Omental fat pad (tissue), 4 donors: Measurements from ENCODE around the gene ALG12. TPM values are rescaled to one million over a fixed set of nuclear protein-coding genes. Genes with fewer than 3 reads are reported as not detected.

Source experiments
- ATAC-seq: fragments of 150-250 bp; one replicate; pipeline ENCODE4 v1.9.1; 2016; ENCODE audit warnings: mild to moderate bottlenecking, moderate library complexity; ENCODE audit not compliant: low FRiP score
- DNase-seq: peaks from one replicate; pipeline ENCODE4 v3.0.0-alpha.2; 2019; ENCODE audit warnings: low spot score
- CTCF ChIP-seq, 3 donors: fragments of 450-650 bp; IDR thresholded peaks; one replicate each; pipeline ENCODE4 v1.5.1; 2016 to 2017; ENCODE audit warnings: antibody characterized with exemption in 3 of 3, mild to moderate bottlenecking in 3 of 3, moderate library complexity in 2 of 3
- total RNA-seq, 4 donors: library from RNA; depleted of rRNA; stranded (reverse); fragments of >200 nt; gene quantifications; one replicate each; pipeline ENCODE4 v1.1.0, GENCODE V29; 2016

The ALG12 gene
- total RNA-seq, 4 donors from 2014 or later: 11.7 to 21.8 (median 13.0) TPM

- ATAC-seq: no peak
- DNase-seq: no peak
- TF ChIP-seq CTCF (IDR thresholded peaks at IDR 0.05): no peak
Observed at GRCh38 chr22:49926916-49927315, 8.7 kb upstream of the ALG12 start.

- no peak for ATAC-seq
Observed at GRCh38 chr22:49925525-49926128, 7.4 kb upstream of the ALG12 start.

GRCh38 chr22:49924113-49924833 is 6.0 kb upstream of the ALG12 start:
- DNase-seq: no peak
- no peak for ATAC-seq
- TF ChIP-seq CTCF (IDR thresholded peaks at IDR 0.05): no peak

More at GRCh38 chr22:49925525-49926128, 7.4 kb upstream of the ALG12 start:
- no peak for DNase-seq
- no peak for TF ChIP-seq CTCF (IDR thresholded peaks at IDR 0.05)

- no peak for ATAC-seq
- DNase-seq: no peak
- no peak for TF ChIP-seq CTCF (IDR thresholded peaks at IDR 0.05)
Observed at GRCh38 chr22:49923445-49923844, 5.2 kb upstream of the ALG12 start.

GRCh38 chr22:49922926-49923325 is 4.7 kb upstream of the ALG12 start:
- no peak for TF ChIP-seq CTCF (IDR thresholded peaks at IDR 0.05)
- ATAC-seq: no peak

GRCh38 chr22:49922484-49922883 is 4.2 kb upstream of the ALG12 start:
- DNase-seq (no peak), ATAC-seq (no peak)
- no peak for TF ChIP-seq CTCF (IDR thresholded peaks at IDR 0.05)

More at GRCh38 chr22:49922926-49923325, 4.7 kb upstream of the ALG12 start:
- DNase-seq: no peak
